ENCODE results near the gene GLUL.

The GLUL gene

DNA sequence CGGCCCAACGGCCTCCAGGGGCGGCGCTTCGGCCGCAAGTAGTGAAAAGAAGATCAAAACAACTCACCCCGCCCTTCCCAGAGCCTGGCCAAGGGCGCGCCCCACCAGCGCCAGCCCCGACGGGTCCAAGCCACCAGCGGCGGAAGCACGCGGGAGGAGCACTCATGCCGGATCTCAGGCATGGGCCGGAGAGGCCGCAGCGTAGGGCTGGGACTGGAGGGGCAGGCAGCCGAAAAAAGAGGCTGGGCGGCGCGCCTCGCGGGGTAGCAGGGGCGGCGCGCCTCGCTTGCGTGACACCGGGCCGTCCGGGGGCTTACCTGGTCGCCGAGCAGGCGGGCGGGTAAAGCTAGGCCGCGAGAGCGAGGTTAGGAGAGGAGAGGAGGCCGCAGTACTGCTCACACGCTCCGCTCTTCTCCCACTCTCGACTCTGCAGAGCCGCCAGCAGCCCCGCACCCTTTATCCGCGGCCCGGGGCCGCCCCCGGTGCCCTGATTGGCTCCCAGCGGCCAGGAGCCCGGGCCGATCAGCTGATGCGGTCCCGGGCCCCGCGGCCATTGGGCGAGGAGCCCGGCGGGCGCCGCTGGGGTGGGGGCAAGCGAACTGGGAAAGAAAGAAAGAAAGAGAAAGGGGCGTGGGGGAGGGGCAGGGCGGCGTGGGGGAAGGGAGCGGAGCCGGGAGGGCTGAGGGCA, at the start of gene GLUL:
TSS of gene GLUL (minus strand) at position 429 of the 688 bp plus-strand sequence. CDS start 3,053 bp downstream, outside the sequence.
- peak; percentile 87 for DNase-seq

- no peak for DNase-seq
Observed at GRCh38 chr1:182438326-182438725, 46.7 kb upstream of the GLUL start.

DNA sequence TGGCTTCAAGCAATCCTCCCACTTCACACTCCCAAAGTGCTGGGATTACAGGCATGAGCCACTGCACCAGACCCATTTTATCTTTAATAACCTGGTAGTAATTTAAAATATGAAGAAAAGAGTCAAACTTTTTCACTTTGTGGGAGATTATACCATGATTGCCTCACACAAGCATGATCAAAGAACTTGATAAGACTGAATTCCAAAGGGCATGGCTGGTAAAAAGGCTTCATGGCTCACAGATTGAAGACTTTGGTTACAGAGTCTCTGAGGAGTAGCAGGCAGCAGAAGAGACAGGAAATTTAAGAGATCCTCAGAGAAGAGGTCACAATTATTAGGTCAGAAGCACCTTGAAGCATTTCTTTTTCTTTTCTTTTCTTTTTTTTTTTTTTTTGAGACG, 42.0 kb upstream of the GLUL start:
- no peak for DNase-seq

- DNase-seq, result no peak
Observed at GRCh38 chr1:182431278-182431677, 39.7 kb upstream of the GLUL start.

DNA sequence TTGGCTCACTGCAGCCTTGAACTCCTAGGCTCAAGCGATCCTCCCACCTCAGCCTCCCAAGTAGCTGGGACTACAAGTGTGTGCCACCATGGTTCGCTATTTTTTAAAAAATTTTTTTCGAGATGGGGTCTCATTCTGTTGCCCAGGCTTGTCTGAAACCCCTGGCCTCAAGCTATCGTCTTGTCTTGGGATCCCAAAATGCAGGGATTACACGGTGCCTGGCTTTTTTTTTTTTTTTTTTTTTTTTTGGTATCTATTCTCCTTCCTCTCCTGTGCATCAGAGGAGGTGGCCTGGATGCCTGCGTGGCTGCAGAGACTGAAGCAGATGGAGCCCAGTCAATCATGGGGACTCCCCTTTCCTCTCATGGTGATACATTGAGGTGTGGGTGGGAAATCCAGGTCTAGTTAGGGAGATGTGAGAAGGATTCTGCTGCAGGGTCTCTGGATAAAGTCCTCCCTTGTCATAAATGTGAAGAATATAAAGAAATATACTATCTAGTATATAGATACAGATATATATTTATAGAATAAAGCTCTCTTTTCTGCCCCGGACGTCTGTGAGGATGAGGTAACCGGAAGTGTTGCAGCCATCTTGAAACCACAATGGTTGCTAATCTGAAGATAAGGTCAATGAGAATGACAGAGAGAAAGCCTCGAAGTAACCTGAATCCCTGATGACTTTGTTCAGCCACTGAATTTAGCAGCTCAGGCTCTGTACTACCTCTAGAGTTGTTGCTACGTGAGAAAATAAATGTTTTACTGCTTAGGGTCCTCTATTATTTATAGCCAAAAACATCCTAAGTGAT, 38.9 kb upstream of the GLUL start:
- DNase-seq, result no peak

- DNase-seq, result no peak
Observed at GRCh38 chr1:182428043-182428442, 36.5 kb upstream of the GLUL start.

- DNase-seq, result no peak
Observed at GRCh38 chr1:182426442-182427430, 35.1 kb upstream of the GLUL start.

GRCh38 chr1:182415789-182416188, 24.2 kb upstream of the GLUL start:
- DNase-seq, result no peak

- no peak for DNase-seq
Observed at GRCh38 chr1:182413969-182414368, 22.4 kb upstream of the GLUL start.

GRCh38 chr1:182413486-182413885, 21.9 kb upstream of the GLUL start:
- no peak for DNase-seq

GRCh38 chr1:182410620-182411273, 19.2 kb upstream of the GLUL start:
- DNase-seq, result no peak

- no peak for DNase-seq
Observed at GRCh38 chr1:182410138-182410537, 18.5 kb upstream of the GLUL start.

- no peak for DNase-seq
Observed at GRCh38 chr1:182408435-182409075, 17.0 kb upstream of the GLUL start.

DNA sequence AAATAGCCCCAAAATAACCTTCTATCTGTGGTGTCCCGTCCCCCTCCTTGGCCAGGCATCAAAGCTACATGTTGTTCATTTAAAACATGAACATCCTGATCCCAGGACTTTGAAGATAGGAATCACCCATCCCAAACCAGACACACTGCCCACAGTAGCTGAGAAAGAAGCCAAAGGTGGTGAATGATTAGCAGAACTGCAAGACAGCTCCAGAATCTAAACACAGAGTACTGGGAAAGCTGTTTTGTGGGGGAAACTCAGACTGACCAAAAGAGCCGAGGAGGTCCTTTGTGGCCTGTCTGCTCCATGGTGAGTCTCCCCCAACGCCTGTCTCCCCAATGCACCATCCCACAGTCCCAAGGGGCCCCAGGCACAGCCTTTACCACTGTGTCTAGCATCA, 16.1 kb upstream of the GLUL start:
- DNase-seq, result no peak

DNA sequence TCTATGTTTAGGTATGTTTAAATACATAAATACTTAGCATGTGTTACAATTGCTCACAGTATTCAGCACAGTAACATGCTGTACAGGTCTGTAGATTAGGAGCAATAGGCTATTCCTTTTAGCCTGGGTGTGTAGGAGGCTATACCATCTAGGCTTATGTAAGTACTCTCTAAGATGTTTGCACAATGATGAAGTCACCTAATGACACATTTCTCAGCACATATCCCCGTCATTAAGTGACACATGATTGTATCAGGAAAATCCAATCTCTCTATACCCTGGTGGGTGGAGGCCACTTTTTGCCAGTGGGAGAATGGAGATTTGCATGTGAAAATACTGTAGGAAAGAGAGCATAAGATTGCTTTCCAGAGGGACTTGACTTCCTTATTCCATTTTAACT, 14.4 kb upstream of the GLUL start:
- DNase-seq, result no peak

DNA sequence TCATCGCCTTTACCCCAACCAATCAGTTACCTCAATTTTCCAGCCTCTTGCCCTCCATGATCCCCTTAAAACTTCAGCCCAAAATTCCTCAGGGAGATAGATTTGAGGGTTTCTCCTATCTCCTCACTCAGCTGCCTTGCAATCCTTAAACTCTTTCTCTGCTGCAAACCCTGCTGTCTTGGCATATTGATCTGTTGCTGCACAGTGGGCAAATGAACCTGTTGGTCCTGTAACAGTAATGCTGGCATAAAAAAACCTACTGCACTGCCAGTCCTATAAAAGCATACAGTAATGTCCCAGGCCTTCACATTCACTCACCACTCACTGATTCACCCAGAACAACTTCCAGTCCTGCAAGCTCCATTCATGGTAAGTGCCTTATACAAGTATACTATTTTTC, 14.0 kb upstream of the GLUL start:
- DNase-seq, result no peak

GRCh38 chr1:182404781-182405180, 13.2 kb upstream of the GLUL start:
- DNase-seq, result no peak

GRCh38 chr1:182400567-182400966, 9.0 kb upstream of the GLUL start, which contains the start of gene TEDDM1:
TSS of gene TEDDM1 (minus strand) at chr1:182400667. CDS start at chr1:182400485, 182 bp downstream.
- DNase-seq, result no peak

DNA sequence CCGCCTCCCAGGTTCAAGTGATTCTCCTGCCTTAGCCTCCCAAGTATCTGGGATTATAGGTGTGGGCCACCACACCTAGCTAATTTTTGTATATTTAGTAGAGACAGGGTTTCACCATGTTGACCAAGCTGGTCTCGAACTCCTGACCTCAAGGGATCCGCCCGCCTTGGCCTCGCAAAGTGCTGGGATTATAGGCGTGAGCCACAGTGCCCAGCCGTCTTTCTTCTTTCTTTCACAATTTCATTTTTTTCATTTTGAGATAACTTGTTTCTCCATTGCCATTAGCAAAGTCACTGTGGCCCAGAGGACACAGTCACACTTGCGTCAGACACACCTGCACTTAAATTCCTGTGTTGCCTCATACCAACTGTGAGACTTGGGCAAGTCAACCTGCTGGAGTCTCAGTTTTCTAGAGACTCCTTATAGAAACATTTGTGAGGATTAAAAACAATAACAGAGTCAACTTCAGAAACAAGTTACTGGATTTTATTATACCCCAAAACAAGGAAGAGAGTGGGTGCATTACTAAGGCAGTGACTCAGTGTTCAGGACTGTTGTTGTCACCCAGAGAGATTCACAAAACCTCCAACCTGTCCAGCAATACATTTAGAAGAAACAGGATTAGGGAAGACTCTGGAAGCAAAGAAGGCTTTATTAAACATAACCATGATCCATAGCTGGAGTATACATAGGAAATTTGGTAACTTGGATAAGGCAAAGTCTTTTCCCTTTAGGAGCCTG, 6.2 kb upstream of the GLUL start:
- no peak for DNase-seq

GRCh38 chr1:182395906-182396305, 4.3 kb upstream of the GLUL start:
- no peak for DNase-seq

GRCh38 chr1:182394055-182394775, 2.6 kb upstream of the GLUL start:
- no peak for DNase-seq
